Endothelial cell of umbilical vein (primary cell): ENCODE measurements around the gene SYTL1.

ENCODE experiments used
- CTCF ChIP-seq, 2 donors: IDR thresholded peaks; 1 replicate in 1 of 2; 2 replicates in 1 of 2; pipeline ENCODE4 v1.5.1; 2011; ENCODE audit warnings: low read length in 2 of 2, mild to moderate bottlenecking in 2 of 2, moderate library complexity in 2 of 2, control low read depth in 1 of 2, inconsistent platforms in 1 of 2, low read depth in 1 of 2; ENCODE audit not compliant: insufficient read depth in 1 of 2; ENCODE audit errors: extremely low read depth in 1 of 2
- EZH2 ChIP-seq: IDR thresholded peaks from 2 replicates; pipeline ENCODE4 v1.6.1; 2012; ENCODE audit warnings: borderline replicate concordance, low read depth, mild to moderate bottlenecking, moderate library complexity, low read length, inconsistent platforms; ENCODE audit not compliant: severe bottlenecking
- POLR2AphosphoS5 ChIP-seq: IDR thresholded peaks from 2 replicates; pipeline ENCODE4 v1.6.1; 2012; ENCODE audit warnings: low read depth, mild to moderate bottlenecking, control low read depth, low read length, moderate library complexity; ENCODE audit not compliant: insufficient read depth

GRCh38 chr1:27392778-27393635, 51.2 kb downstream of the SYTL1 start:
- TF ChIP-seq CTCF (IDR thresholded peaks at IDR 0.05; ENCODE audit: extremely low read depth in 1 of 2, insufficient read depth in 1 of 2, low read depth in 1 of 2, low read length in 2 of 2), result peak; percentile 14 to 38
- TF ChIP-seq EZH2, result no peak
- no peak for TF ChIP-seq POLR2AphosphoS5
